GM19463 (cell line): Measurements from ENCODE around the gene PRR4.

Experiments used
- ATAC-seq: cut with Tn5 transposase; IDR thresholded peaks from one replicate; pipeline ENCODE4 v1.9.1; 2021; ENCODE audit warnings: mild to moderate bottlenecking, moderate library complexity; ENCODE audit not compliant: unreplicated experiment

Gene PRR4

GRCh38 chr12:10849425-10849878 lies at the start of gene PRR4:
Gene PRR4 (minus strand): TSS chr12:10849475. CDS start chr12:10849437, 38 bp downstream.
- ATAC-seq = no peak

GRCh38 chr12:10896854-10897253 lies 47.6 kb upstream of the PRR4 start:
- no peak for ATAC-seq

- ATAC-seq = no peak
These were observed 42.7 kb upstream of the PRR4 start for GRCh38 chr12:10891937-10892336.

GRCh38 chr12:10889226-10889625 lies 40.0 kb upstream of the PRR4 start:
- ATAC-seq = no peak

- ATAC-seq = no peak
These were observed 34.9 kb upstream of the PRR4 start, which contains the start of gene PRH1 for GRCh38 chr12:10884086-10884725. Gene PRH1 (minus strand): TSS chr12:10884255. CDS start chr12:10884217, 38 bp downstream.

- no peak for ATAC-seq
These were observed 24.1 kb upstream of the PRR4 start for GRCh38 chr12:10873378-10873777.

GRCh38 chr12:10867381-10867780 lies 18.1 kb upstream of the PRR4 start:
- ATAC-seq = no peak

- ATAC-seq = no peak
These were observed 14.4 kb upstream of the PRR4 start for GRCh38 chr12:10863512-10864218.

- ATAC-seq = no peak
These were observed 12.1 kb upstream of the PRR4 start for GRCh38 chr12:10861366-10861765.

- no peak for ATAC-seq
These were observed 6.5 kb upstream of the PRR4 start for GRCh38 chr12:10855807-10856206.

- no peak for ATAC-seq
These were observed 4.5 kb upstream of the PRR4 start for GRCh38 chr12:10853776-10854175.

- ATAC-seq = no peak
These were observed 2.1 kb upstream of the PRR4 start for GRCh38 chr12:10851243-10851858.

- ATAC-seq = no peak
These were observed 1.5 kb downstream of the PRR4 start for GRCh38 chr12:10847744-10848143.

- ATAC-seq = no peak
These were observed 6.4 kb downstream of the PRR4 start for GRCh38 chr12:10842862-10843261.

GRCh38 chr12:10838461-10838860 lies 10.8 kb downstream of the PRR4 start:
- ATAC-seq = no peak

- no peak for ATAC-seq
These were observed 19.3 kb downstream of the PRR4 start for GRCh38 chr12:10829994-10830393.

- no peak for ATAC-seq
These were observed 23.0 kb downstream of the PRR4 start, which contains the start of gene TAS2R10 for GRCh38 chr12:10826258-10826657. Gene TAS2R10 (minus strand): TSS chr12:10826358. CDS start chr12:10826269, 89 bp downstream.

- no peak for ATAC-seq
These were observed 24.3 kb downstream of the PRR4 start for GRCh38 chr12:10824957-10825356.

- ATAC-seq = no peak
These were observed 37.3 kb downstream of the PRR4 start for GRCh38 chr12:10811883-10812536.

GRCh38 chr12:10810068-10810467 lies 39.2 kb downstream of the PRR4 start, which contains the start of gene TAS2R9:
Gene TAS2R9 (minus strand): TSS chr12:10810168. CDS start chr12:10810075, 93 bp downstream.
- ATAC-seq = no peak

GRCh38 chr12:10807186-10807585 lies 42.1 kb downstream of the PRR4 start, which contains the start of gene TAS2R8:
Gene TAS2R8 (minus strand): TSS chr12:10807286. CDS start chr12:10806980, 306 bp downstream.
- no peak for ATAC-seq
